ENCODE results near the gene YY1.

DNA sequence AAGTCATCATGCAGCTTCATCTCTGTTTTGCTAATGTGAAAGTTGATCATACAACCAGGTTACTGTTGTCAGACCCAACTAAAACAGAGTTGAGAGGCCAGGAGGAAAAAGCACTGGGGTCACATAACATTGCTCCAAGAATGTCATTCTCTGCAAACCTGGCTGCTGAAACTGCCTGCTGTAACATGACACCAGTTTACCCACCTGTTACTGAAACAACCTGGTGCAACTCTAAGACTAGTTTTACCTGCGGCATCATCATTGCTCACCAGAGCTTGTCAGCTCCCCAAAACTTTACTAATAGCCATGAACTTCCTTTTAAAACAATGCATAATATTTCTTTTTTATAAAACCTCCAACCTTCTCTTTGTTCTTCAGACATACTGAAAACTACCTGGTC is 48.8 kb upstream of the YY1 start:
- TF ChIP-seq CTCF (IDR thresholded peaks at IDR 0.05) (no peak), POLR2A (IDR thresholded peaks at IDR 0.05) (no peak)

All from esophagus squamous epithelium (tissue), 4 donors.